ENCODE results near the gene NAIF1.

NAIF1 gene

GRCh38 chr9:128048663-128049062 lies 18.5 kb downstream of the NAIF1 start:
- no peak for TF ChIP-seq GATA2 (IDR thresholded peaks at IDR 0.05; ENCODE audit: low read depth, low read length)
- TF ChIP-seq GATA3 (IDR thresholded peaks at IDR 0.05; ENCODE audit: low read depth, low read length): no peak

GRCh38 chr9:128047231-128047630 lies 19.9 kb downstream of the NAIF1 start:
- TF ChIP-seq GATA2 (IDR thresholded peaks at IDR 0.05; ENCODE audit: low read depth, low read length) (no peak), GATA3 (IDR thresholded peaks at IDR 0.05; ENCODE audit: low read depth, low read length) (no peak)

- no peak for TF ChIP-seq GATA2 (IDR thresholded peaks at IDR 0.05; ENCODE audit: low read depth, low read length)
- no peak for TF ChIP-seq GATA3 (IDR thresholded peaks at IDR 0.05; ENCODE audit: low read depth, low read length)
Measured at GRCh38 chr9:128045831-128046230, 21.3 kb downstream of the NAIF1 start.

GRCh38 chr9:128043467-128043868 lies 23.7 kb downstream of the NAIF1 start:
- TF ChIP-seq GATA2 (IDR thresholded peaks at IDR 0.05; ENCODE audit: low read depth, low read length): no peak
- TF ChIP-seq GATA3 (IDR thresholded peaks at IDR 0.05; ENCODE audit: low read depth, low read length): no peak

GRCh38 chr9:128042043-128042442 lies 25.1 kb downstream of the NAIF1 start:
- TF ChIP-seq GATA2 (IDR thresholded peaks at IDR 0.05; ENCODE audit: low read depth, low read length): no peak
- TF ChIP-seq GATA3 (IDR thresholded peaks at IDR 0.05; ENCODE audit: low read depth, low read length): no peak

- TF ChIP-seq GATA2 (IDR thresholded peaks at IDR 0.05; ENCODE audit: low read depth, low read length) (no peak), GATA3 (IDR thresholded peaks at IDR 0.05; ENCODE audit: low read depth, low read length) (no peak)
Measured at GRCh38 chr9:128034821-128035652, 32.1 kb downstream of the NAIF1 start.

GRCh38 chr9:128033609-128034008 lies 33.5 kb downstream of the NAIF1 start:
- TF ChIP-seq GATA3 (IDR thresholded peaks at IDR 0.05; ENCODE audit: low read depth, low read length): no peak
- no peak for TF ChIP-seq GATA2 (IDR thresholded peaks at IDR 0.05; ENCODE audit: low read depth, low read length)

GRCh38 chr9:128027705-128028104 lies 39.4 kb downstream of the NAIF1 start:
- TF ChIP-seq GATA2 (IDR thresholded peaks at IDR 0.05; ENCODE audit: low read depth, low read length) (no peak), GATA3 (IDR thresholded peaks at IDR 0.05; ENCODE audit: low read depth, low read length) (no peak)

GRCh38 chr9:128026773-128027541 lies 40.2 kb downstream of the NAIF1 start:
- no peak for TF ChIP-seq GATA2 (IDR thresholded peaks at IDR 0.05; ENCODE audit: low read depth, low read length)
- no peak for TF ChIP-seq GATA3 (IDR thresholded peaks at IDR 0.05; ENCODE audit: low read depth, low read length)

GRCh38 chr9:128026255-128026772 lies 40.8 kb downstream of the NAIF1 start:
- TF ChIP-seq GATA3 (IDR thresholded peaks at IDR 0.05; ENCODE audit: low read depth, low read length) (no peak), GATA2 (IDR thresholded peaks at IDR 0.05; ENCODE audit: low read depth, low read length) (no peak)

GRCh38 chr9:128025736-128026135 lies 41.4 kb downstream of the NAIF1 start:
- TF ChIP-seq GATA2 (IDR thresholded peaks at IDR 0.05; ENCODE audit: low read depth, low read length) (no peak), GATA3 (IDR thresholded peaks at IDR 0.05; ENCODE audit: low read depth, low read length) (no peak)

- TF ChIP-seq GATA2 (IDR thresholded peaks at IDR 0.05; ENCODE audit: low read depth, low read length) (no peak), GATA3 (IDR thresholded peaks at IDR 0.05; ENCODE audit: low read depth, low read length) (no peak)
Measured at GRCh38 chr9:128024761-128025308, 42.3 kb downstream of the NAIF1 start.

- TF ChIP-seq GATA2 (IDR thresholded peaks at IDR 0.05; ENCODE audit: low read depth, low read length) (no peak), GATA3 (IDR thresholded peaks at IDR 0.05; ENCODE audit: low read depth, low read length) (no peak)
Measured at GRCh38 chr9:128022886-128023285, 44.2 kb downstream of the NAIF1 start.

- TF ChIP-seq GATA3 (IDR thresholded peaks at IDR 0.05; ENCODE audit: low read depth, low read length) (no peak), GATA2 (IDR thresholded peaks at IDR 0.05; ENCODE audit: low read depth, low read length) (no peak)
Measured at GRCh38 chr9:128021098-128021497, 46.0 kb downstream of the NAIF1 start.

All from SH-SY5Y (cell line).